Ureter (tissue), 1 donor: ENCODE measurements around the gene NLRC5. TPM values are rescaled to one million over a fixed set of nuclear protein-coding genes. Genes with fewer than 3 reads are reported as not detected.

Source experiments
- DNase-seq: peaks from one replicate; pipeline ENCODE4 v3.0.0-alpha.2; 2020; ENCODE audit warnings: low spot score
- total RNA-seq: library from RNA; stranded (reverse); gene quantifications from one replicate; pipeline ENCODE4 v1.2.4, GENCODE V29; 2023
- donor health status: DM: yes; HTN: yes; CAD: no.

Gene NLRC5
- 50.1 TPM for total RNA-seq

- DNase-seq, result peak; percentile 88
These were observed at the start of gene NLRC5 for GRCh38 chr16:56988948-56989945. Gene NLRC5, plus strand, starts transcription at chr16:56989557. Its CDS starts 31,156 bp downstream, at chr16:57020713.

- DNase-seq, result no peak
These were observed 49.6 kb upstream of the NLRC5 start for GRCh38 chr16:56939801-56940200.

DNA sequence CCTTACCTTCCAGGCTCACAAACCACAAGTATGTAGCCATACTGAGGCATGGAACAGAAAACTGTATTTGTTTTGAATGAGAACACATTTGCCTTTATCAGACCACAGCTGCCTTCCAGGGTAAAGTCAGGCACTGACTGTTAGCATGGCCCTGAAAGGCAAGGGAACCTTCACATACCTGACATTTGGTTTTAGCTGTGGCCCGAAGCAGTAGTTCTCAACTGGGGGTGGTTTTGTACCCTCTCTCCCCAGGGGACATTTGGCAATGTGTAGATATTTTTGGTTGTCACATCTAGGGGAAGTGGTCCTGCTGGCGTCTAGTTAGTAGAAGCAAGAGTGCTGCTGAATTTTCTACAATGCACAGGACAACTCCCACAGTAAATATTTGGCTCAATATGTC lies 48.3 kb upstream of the NLRC5 start:
- no peak for DNase-seq

GRCh38 chr16:56941856-56942331 lies 47.5 kb upstream of the NLRC5 start:
- DNase-seq, result no peak

GRCh38 chr16:56943761-56944375 lies 45.5 kb upstream of the NLRC5 start:
- no peak for DNase-seq

DNA sequence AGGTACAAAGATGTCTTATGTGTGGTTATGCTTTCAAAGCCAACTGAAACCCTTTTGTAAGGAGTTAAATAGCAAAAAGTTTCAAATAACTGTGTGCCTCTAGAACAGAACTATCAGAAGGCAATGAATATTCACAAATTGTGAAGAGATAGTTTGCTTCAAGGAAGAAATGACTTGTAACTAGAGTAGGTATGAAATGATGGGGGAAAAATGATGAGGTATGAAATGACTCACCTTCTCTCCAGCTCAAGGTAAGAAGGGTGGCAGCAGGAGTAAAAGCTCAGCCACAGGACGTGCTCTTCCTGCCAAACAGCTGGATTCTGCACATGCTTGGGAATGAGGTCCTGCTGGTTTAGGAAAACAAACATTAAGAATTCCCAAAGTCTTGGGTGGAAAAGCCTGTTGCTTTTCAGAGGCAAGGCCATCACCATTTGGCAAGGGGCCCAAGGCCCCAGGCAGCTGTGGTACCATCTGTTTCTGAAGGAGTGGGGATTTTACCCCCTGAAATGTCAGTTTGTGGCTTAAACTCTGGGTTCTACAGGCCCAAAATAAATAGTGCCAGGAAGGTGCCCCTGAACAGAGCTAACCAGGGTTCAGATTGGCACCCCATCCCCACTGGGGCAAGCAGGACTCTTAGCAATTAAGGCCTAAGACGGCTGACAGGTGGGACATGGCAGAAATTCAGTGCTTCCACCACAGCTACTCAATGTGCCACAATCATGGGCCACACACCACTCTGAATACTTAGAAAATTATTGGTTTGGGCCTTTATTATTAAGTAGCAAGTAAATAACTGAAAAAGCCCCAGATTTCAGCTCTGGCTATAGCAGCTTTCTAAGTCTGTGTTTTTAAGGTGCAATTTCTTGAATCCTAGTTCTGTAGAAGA lies 44.2 kb upstream of the NLRC5 start:
- DNase-seq, result no peak

DNA sequence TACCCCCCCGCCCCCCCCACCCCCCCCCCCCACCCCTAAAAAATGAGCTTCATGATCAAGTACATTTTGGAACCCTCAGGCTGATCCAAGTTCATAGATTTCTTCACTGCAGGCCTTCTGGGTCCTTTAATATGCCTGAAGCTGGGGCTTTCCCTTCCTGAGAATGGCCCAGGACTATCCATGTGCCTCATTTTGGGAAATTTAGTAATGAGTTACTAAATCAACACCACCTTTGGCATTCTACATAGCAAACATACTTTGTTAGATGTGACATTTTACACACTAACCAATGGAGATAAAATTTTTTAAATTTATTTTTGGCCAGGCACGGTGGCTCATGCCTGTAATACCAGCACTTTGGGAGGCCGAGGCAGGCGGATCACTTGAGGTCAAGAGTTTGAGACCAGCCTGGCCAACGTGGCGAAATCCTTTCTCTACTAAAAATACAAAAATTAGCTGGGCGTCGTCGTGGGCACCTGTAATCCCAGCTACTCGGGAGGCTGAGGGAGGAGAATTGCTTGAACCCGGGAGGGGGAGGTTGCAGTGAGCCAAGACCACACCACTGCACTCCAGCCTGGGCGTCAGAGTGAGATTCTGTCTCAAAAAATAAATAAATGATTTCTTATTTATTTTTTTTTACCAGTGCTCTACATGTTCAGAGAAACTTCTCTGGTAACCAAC lies 43.4 kb upstream of the NLRC5 start:
- no peak for DNase-seq

DNA sequence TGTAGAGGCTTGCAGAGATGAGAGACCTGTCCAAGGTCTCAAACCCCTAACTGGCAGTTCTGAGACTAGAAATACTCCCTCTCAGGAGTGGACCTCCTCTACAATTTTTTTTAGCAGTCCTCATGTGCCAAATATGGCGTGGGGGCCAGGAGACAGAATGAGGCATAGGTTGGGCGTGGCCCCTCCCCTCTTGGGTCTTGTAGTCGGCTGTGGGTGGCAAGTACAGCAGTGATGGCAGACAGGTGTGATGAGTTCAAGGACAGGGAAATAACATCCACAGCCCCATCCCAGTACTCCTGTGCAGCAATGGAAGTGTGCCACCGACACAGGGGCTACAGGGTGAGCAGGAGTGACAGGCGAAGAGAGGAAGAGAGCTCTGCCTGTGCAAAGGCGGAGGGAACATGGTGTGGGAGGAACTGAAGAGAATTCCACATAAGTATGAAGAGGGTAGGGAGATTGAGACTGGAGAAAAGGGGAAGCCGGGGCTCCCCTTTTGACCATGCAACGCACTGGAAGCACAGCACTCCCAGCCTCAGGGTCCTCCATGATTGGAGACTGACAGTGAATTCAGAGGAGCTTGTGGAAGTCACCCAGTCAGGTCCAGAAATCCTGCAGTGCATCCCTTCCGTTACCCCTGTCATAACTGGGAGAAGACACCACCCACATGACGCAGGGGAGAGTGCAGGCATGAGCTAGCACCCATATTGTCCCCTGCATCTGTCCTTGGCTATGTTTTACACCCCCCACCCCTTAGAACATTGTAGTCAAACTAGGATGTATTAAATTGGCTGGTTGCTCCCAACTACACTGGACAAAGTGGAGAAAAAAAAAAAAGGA lies 42.4 kb upstream of the NLRC5 start:
- no peak for DNase-seq

GRCh38 chr16:56947604-56947995 lies 41.8 kb upstream of the NLRC5 start:
- DNase-seq, result no peak

GRCh38 chr16:56948234-56948633 lies 41.1 kb upstream of the NLRC5 start:
- no peak for DNase-seq

GRCh38 chr16:56950051-56950450 lies 39.3 kb upstream of the NLRC5 start:
- DNase-seq, result no peak

DNA sequence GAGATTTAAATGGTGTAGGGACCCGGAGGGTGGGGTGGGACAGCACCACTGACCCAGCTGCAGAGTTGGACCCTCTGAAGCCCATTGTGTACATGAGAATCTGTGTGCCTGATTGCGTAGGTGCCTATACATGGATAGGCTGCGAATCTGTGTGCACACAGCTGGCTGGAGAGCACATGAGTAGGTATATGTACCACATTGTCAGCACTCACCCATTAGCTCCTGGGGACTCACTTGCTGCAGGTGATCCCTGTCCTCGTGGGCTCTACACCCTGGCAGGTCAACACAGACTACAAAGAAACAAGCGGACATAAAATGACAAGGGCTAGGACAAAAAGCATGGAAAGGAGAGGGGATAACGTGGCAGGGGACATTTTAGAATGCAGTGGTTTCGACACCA lies 38.9 kb upstream of the NLRC5 start:
- DNase-seq, result no peak

DNA sequence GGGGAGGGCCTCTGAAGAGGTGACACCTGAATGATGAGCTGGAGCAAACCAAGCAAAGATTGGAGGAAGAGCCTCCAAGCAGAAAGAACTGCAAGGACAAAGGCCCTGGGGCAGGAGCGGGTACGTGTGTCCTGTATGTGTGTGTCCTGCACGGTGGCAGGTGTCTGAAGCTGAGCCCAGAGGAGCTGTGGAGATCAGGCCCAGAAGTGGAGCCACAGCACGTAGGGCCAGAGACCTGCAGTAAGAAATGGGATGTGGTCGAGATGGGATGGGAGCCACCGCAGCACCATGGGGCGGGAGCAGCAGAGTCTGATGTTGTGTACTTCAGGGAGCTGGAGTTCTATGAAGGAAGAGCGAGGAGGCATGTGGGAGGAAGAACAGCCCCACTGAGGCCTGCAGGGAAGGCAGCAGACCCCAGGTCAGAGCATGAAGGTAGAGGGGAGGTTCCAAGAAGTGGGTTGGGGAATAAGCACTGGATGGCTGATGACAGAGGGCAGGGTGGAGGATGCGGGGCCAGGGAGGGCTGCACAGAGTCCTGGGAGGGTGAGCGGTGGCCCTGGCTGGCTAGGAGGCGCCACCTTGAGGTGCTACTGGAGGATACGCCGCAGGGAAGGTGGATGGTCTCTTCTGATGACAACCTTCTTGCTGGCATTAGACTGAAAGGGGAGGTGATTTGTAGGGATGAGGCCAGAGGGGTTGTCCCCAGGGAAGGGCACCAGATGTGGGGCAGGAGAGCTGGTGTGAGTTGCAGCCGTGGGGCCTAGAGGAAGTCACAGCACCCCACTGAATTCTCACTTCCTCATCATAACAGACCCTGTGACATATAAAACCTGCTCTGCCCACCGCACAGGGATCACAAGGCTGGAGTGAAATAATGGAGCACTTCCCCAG lies 38.2 kb upstream of the NLRC5 start:
- no peak for DNase-seq

DNA sequence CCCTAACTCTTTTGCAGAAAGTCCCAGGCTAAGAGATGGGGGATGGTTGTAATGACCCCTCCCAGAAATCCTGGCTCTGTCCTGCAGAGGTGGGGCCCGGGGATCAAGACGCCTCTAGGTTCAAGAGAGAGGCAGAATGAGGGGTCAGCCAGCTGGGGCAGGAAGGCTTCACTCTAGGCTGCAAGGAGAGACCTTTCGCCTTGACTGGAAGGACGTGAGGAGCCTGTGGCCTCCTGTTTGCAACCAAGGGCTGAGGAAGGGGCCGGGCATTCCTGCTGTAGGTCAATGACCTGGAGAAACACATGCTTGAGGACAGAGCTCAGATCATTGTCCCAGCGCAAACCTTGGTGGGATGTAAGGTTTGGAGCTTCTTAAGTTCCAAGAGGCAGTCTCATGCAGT lies 36.4 kb upstream of the NLRC5 start:
- no peak for DNase-seq

GRCh38 chr16:56956076-56956475 lies 33.3 kb upstream of the NLRC5 start:
- no peak for DNase-seq

DNA sequence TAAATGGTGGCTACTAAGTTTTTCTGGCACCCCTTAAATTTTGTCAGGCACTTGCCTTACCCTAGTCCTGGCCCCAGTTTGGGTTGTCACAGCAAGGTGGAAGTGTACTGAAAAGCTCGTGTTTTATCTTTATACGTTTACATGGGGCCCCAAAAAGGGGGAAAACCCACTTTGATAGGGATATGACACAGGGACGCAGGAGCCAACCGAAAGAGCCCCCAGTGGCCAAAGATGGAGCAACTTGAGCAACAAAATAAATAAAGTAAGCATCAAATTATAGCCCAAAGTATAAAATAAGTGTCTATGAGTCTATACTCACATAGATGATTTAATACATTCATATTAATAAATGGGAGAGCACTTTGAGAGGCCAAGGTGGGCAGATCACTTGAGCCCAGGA lies 32.6 kb upstream of the NLRC5 start:
- DNase-seq, result no peak

- DNase-seq, result no peak
These were observed 28.6 kb upstream of the NLRC5 start for GRCh38 chr16:56960681-56961281.

DNA sequence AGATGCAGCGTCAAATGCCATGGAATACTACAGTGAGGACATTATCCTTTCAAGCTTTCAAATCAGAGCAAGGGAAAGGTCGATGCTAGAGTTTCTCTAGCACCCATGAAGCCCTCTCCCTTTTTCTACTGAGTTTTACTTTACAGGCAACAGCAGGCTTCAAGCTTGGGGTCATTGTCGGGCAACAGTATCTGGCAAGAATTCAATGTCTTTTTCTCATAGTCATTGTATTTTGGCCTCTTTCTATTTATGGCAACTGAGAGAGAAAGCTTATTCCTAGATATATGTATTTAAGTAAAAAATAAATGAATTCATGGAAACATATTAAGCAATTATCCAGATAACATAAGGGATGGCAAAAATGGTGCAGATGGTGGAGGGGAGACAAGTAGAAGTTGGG lies 28.0 kb upstream of the NLRC5 start:
- DNase-seq, result no peak

DNA sequence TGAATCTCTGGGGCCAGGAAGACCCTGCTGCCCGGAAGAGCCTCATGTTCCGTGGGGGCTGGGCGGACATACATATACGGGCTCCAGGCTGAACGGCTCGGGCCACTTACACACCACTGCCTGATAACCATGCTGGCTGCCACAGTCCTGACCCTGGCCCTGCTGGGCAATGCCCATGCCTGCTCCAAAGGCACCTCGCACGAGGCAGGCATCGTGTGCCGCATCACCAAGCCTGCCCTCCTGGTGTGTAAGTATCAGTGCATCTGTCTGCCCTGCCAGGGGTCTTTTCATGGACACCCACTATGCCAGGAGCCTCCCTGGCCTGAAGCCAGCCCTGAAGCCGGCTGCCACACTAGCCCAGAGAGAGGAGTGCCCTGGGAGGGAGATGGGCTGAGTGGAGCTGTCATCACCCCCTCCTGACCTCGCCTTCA lies 27.5 kb upstream of the NLRC5 start, which contains the start of gene CETP:
TSS of gene CETP (plus strand) at position 100 of the 431 bp plus-strand sequence. CDS start at position 130, 30 bp downstream.
- DNase-seq, result no peak
